ENCODE results near the gene AXIN1. TPM values are rescaled to one million over a fixed set of nuclear protein-coding genes. Genes with fewer than 3 reads are reported as not detected.

AXIN1 gene
- total RNA-seq, 1 experiment from 2014 or later, result 49.8 TPM

DNA sequence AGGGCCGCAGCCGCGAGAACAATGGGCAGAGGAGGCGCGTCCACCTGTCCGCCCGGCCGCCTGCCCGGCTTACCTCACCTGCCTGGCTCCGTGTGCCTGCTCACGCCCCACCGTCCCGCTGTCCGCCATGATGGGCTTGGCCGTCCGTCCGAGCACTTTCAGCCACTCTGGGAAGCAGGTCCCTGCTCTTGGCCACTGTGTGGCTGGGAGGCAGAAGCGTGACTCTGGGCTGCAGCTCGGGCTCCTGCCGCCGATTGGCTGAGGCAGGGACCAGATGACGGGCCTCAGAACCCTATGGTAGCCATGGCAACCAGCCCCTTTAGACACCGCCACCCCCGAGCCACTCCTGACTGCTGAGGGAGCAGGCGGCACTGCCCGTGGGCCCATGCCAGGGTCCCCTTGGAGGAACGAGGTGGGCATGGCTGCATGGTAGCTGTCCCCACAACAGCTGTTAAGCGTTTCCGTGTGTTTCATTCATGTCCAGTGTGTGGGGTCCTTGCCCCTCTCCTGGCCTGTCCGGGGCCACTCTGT is 8.9 kb upstream of the AXIN1 start:
- intact Hi-C loops (cut with micrococcal nuclease; ENCODE audit: unreplicated experiment), result no loop called here
- Mint-ChIP-seq H3K4me3 (ENCODE audit: low read depth, unreplicated experiment) (no peak overlapping the region), H3K27ac (ENCODE audit: unreplicated experiment) (no peak overlapping the region), H3K9me3 (ENCODE audit: low read depth, unreplicated experiment) (no peaks in the 10 kb centered on the region), H3K36me3 (ENCODE audit: insufficient read depth, unreplicated experiment) (peaks cover 14% of the 10 kb centered on the region), H3K27me3 (ENCODE audit: unreplicated experiment) (peaks cover 20% of the 10 kb centered on the region), H3K4me1 (ENCODE audit: low read depth, unreplicated experiment) (no peaks in the 10 kb centered on the region)
- no peak for DNase-seq
- CTCF ChIA-PET, result interaction anchor here (0.6 to 2.0 kb wide), 11 partner anchors 9 to 308 kb away, joined by 3 to 32 read pairs (median 6); partner anchors contain the start of genes AXIN1, FAM234A, POLR3K and SNRNP25
- no TSS peak for BruUV-seq (replicated peaks)
- TF ChIP-seq, protein P1, sequence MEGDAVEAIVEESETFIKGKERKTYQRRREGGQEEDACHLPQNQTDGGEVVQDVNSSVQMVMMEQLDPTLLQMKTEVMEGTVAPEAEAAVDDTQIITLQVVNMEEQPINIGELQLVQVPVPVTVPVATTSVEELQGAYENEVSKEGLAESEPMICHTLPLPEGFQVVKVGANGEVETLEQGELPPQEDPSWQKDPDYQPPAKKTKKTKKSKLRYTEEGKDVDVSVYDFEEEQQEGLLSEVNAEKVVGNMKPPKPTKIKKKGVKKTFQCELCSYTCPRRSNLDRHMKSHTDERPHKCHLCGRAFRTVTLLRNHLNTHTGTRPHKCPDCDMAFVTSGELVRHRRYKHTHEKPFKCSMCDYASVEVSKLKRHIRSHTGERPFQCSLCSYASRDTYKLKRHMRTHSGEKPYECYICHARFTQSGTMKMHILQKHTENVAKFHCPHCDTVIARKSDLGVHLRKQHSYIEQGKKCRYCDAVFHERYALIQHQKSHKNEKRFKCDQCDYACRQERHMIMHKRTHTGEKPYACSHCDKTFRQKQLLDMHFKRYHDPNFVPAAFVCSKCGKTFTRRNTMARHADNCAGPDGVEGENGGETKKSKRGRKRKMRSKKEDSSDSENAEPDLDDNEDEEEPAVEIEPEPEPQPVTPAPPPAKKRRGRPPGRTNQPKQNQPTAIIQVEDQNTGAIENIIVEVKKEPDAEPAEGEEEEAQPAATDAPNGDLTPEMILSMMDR (IDR thresholded peaks at IDR 0.05; ENCODE audit: unreplicated experiment), result no peak

DNA sequence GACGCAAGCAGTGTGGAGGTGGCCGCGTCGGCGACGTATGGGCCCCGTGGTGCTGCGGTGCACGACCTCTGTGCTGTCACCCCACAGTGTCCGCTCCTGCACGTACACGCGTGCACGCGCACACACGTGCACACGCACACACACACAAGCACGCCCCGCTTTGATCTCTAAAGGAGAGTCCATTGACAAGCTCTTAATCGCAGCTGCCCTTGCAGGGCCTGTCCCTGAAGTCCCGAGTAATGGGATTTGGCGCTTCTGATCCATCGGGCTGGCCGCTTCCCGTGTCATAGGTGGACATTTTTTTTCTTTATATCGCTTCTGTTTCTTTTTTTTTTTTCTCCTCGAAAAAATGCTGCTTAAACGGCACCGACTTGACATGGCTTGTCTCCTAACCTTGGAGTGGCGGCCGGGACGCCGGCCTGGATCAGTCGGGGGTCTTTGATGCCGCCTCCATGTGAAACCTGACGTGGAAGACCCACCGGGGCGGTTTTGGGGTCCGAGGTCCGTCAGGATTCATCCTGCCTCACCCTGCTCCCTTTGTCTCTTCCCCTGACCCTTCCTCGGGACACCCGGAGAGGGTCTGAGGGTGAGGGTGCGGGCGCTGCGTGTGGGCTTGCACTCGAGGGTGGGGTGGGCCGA is 8.3 kb upstream of the AXIN1 start:
- Mint-ChIP-seq H3K27ac (ENCODE audit: unreplicated experiment) (no peak overlapping the region), H3K4me3 (ENCODE audit: low read depth, unreplicated experiment) (no peak overlapping the region), H3K27me3 (ENCODE audit: unreplicated experiment) (peaks cover 20% of the 10 kb centered on the region), H3K9me3 (ENCODE audit: low read depth, unreplicated experiment) (no peaks in the 10 kb centered on the region), H3K4me1 (ENCODE audit: low read depth, unreplicated experiment) (no peaks in the 10 kb centered on the region), H3K36me3 (ENCODE audit: insufficient read depth, unreplicated experiment) (peaks cover 14% of the 10 kb centered on the region)
- no TSS peak for BruUV-seq (replicated peaks)
- no peak for DNase-seq
- TF ChIP-seq, protein P1 (IDR thresholded peaks at IDR 0.05; ENCODE audit: unreplicated experiment), result no peak
- intact Hi-C loops (cut with micrococcal nuclease; ENCODE audit: unreplicated experiment), result no loop called here
- CTCF ChIA-PET, result interaction anchor here (0.7 to 2.0 kb wide), 2 partner anchors 185 to 254 kb away, joined by 6 to 11 read pairs; no protein-coding TSS in a partner anchor

DNA sequence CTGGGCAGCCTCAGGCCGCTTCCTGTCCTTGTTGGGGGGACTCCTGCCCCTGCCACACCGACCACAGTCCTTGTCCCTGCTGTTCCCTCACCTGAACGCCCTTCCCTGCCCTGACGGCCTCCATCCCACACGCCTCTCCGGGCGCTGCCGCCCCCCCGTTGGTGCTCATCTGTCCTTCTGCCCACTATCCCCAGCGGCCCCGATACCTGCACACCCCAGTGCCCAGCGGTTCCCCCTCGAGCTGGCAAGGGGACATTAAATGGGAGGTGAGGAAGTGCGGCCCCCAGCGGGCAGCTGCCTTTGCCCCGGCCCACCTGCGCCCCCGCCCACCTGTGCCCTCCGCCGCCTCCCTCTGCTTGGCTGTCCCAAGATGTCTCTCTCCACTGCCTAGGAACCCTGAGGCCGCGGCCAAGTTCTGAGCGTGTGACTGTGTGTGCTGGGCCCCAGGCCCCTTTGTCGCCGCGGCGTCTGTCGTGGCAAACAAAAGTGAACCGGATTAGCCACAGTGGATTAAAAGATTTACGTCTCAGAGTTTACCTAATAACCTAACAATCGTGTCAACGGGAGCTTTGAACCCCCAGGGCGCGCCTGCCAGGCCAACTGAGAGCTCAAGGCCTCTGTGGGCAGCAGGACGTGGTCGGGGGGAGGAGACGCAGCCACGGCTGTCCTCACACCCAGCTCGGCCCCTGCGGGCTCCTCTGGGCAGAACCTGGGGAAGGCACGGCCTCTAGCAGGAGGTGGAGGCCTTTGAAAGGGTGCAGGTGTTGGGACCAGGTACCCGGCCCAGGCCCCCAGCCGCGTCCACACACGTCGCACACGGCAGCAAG is 7.6 kb upstream of the AXIN1 start:
- H3K4me3 Mint-ChIP-seq (ENCODE audit: low read depth, unreplicated experiment), result no peak overlapping the region
- intact Hi-C loops (cut with micrococcal nuclease; ENCODE audit: unreplicated experiment), result no loop called here
- no peak for DNase-seq
- H3K36me3 Mint-ChIP-seq (ENCODE audit: insufficient read depth, unreplicated experiment), result peaks cover 14% of the 10 kb centered on the region
- H3K9me3 Mint-ChIP-seq (ENCODE audit: low read depth, unreplicated experiment), result no peaks in the 10 kb centered on the region
- TF ChIP-seq, protein P1 (IDR thresholded peaks at IDR 0.05; ENCODE audit: unreplicated experiment), result no peak
- no peak overlapping the region for H3K27ac Mint-ChIP-seq (ENCODE audit: unreplicated experiment)
- BruUV-seq (replicated peaks), result no TSS peak
- CTCF ChIA-PET, result interaction anchor here (0.7 kb wide), 1 partner anchor 253 kb away, joined by 11 read pairs; no protein-coding TSS in a partner anchor
- H3K4me1 Mint-ChIP-seq (ENCODE audit: low read depth, unreplicated experiment), result no peaks in the 10 kb centered on the region
- peaks cover 20% of the 10 kb centered on the region for H3K27me3 Mint-ChIP-seq (ENCODE audit: unreplicated experiment)

DNA sequence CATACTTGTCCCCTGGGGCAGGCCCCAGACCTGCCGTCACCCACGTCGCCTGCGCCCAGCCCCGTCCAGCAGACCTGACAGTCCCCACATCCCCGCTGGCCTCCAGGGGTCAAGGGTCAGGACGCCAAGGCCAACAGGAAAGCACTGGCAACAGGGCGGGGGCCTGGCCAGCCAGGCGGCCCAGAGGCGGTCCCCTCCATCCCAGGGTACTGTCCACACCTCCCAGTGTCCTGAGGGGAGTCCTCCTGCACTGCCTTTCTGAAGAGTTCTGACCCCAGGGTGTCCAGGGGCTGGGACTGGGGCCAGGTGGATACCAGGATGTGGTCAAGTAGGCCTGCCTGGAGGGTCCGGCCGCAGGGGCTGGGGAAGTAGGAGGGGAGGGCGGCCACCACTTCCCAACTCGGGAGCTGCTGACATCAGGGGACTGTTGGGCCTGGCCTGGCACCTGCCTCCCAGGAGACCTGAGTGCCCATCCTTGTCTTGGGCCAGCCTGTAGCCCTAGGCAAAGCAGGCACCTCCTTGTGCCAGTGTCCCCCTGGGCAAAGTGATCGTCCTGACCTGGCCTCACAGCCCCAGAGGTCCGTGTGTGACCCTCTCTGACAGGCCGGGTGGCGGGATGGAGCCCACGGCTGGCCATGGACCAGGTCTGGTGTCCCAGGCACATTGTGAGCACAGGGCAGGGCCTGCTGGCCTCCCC is 6.7 kb upstream of the AXIN1 start:
- CTCF ChIA-PET, result no interaction called here
- Mint-ChIP-seq H3K9me3 (ENCODE audit: low read depth, unreplicated experiment) (no peaks in the 10 kb centered on the region), H3K27ac (ENCODE audit: unreplicated experiment) (no peak overlapping the region), H3K27me3 (ENCODE audit: unreplicated experiment) (peaks cover 18% of the 10 kb centered on the region), H3K4me1 (ENCODE audit: low read depth, unreplicated experiment) (no peaks in the 10 kb centered on the region), H3K4me3 (ENCODE audit: low read depth, unreplicated experiment) (no peak overlapping the region), H3K36me3 (ENCODE audit: insufficient read depth, unreplicated experiment) (peaks cover 14% of the 10 kb centered on the region)
- no peak for DNase-seq
- intact Hi-C loops (cut with micrococcal nuclease; ENCODE audit: unreplicated experiment), result no loop called here
- no TSS peak for BruUV-seq (replicated peaks)
- TF ChIP-seq, protein P1 (IDR thresholded peaks at IDR 0.05; ENCODE audit: unreplicated experiment), result no peak

Measured in Calu3 (cell line).